Stimulated activated CD4-positive, alpha-beta T cell treated with anti-CD3 and anti-CD28 coated beads, TNF-alpha, amount 100 ng/mL, for 4 hours (primary cell): ENCODE data around the gene ANKH.
"Not testable (repeated sequence)": the region's sequence is repeated elsewhere in the genome, so short reads cannot be mapped to it uniquely, and the experiment has no call there.

Experiments
- DNase-seq, 3 experiments: peaks; one replicate each; pipeline ENCODE4 v3.0.0-alpha.2; 2020; ENCODE audit warnings: low read depth in 3 of 3

ANKH gene

GRCh38 chr5:14871214-14872069 is at the start of gene ANKH:
ANKH (minus strand) TSS chr5:14871778; CDS start chr5:14871447, 331 bp downstream.
- peak; percentile 70 to 80 (median 71) for DNase-seq

- DNase-seq: no peak
Observed at GRCh38 chr5:14920121-14920520, 48.5 kb upstream of the ANKH start.

- DNase-seq: not testable (repeated sequence)
Observed at GRCh38 chr5:14919106-14919505, 47.5 kb upstream of the ANKH start.

GRCh38 chr5:14917719-14918118 is 46.1 kb upstream of the ANKH start:
- no peak for DNase-seq

GRCh38 chr5:14915291-14915952 is 43.8 kb upstream of the ANKH start:
- DNase-seq: no peak

GRCh38 chr5:14914623-14915260 is 43.2 kb upstream of the ANKH start:
- no peak for DNase-seq

GRCh38 chr5:14914193-14914592 is 42.6 kb upstream of the ANKH start:
- DNase-seq: no peak

- no peak for DNase-seq
Observed at GRCh38 chr5:14913096-14913495, 41.5 kb upstream of the ANKH start.

GRCh38 chr5:14912206-14912605 is 40.6 kb upstream of the ANKH start:
- DNase-seq: no peak

- no peak for DNase-seq
Observed at GRCh38 chr5:14909369-14909768, 37.8 kb upstream of the ANKH start.

GRCh38 chr5:14908172-14908571 is 36.6 kb upstream of the ANKH start:
- no peak for DNase-seq

- no peak for DNase-seq
Observed at GRCh38 chr5:14906628-14907027, 35.0 kb upstream of the ANKH start.

GRCh38 chr5:14902826-14903560 is 31.4 kb upstream of the ANKH start:
- no peak for DNase-seq

GRCh38 chr5:14901462-14902051 is 30.0 kb upstream of the ANKH start:
- DNase-seq: no peak

GRCh38 chr5:14900693-14901461 is 29.3 kb upstream of the ANKH start:
- DNase-seq: no peak

- no peak for DNase-seq
Observed at GRCh38 chr5:14896131-14896530, 24.6 kb upstream of the ANKH start.

- DNase-seq: no peak
Observed at GRCh38 chr5:14895301-14895700, 23.7 kb upstream of the ANKH start.

GRCh38 chr5:14894748-14895147 is 23.2 kb upstream of the ANKH start:
- no peak for DNase-seq

- no peak for DNase-seq
Observed at GRCh38 chr5:14893381-14893780, 21.8 kb upstream of the ANKH start.

GRCh38 chr5:14890846-14891245 is 19.3 kb upstream of the ANKH start:
- DNase-seq: no peak
